Activated T-cell treated with anti-CD3 and anti-CD28 coated beads for 24 hours (primary cell): ENCODE measurements around the gene NELL2.
"Not testable (repeated sequence)": the region's sequence is repeated elsewhere in the genome, so short reads cannot be mapped to it uniquely, and the experiment has no call there.

Experiments used
- DNase-seq: peaks from one replicate; pipeline ENCODE4 v3.0.0-alpha.2; 2020; ENCODE audit warnings: low read depth

NELL2 gene

GRCh38 chr12:44847888-44848702 lies 28.0 kb downstream of the NELL2 start:
- peak; percentile 46 for DNase-seq

GRCh38 chr12:44847403-44847802 lies 28.7 kb downstream of the NELL2 start:
- DNase-seq = no peak

GRCh38 chr12:44846826-44847225 lies 29.3 kb downstream of the NELL2 start:
- no peak for DNase-seq

- no peak for DNase-seq
Observed at GRCh38 chr12:44842669-44843068, 33.4 kb downstream of the NELL2 start.

GRCh38 chr12:44839785-44840184 lies 36.3 kb downstream of the NELL2 start:
- no peak for DNase-seq

- no peak for DNase-seq
Observed at GRCh38 chr12:44837114-44837755, 38.9 kb downstream of the NELL2 start.

GRCh38 chr12:44835641-44836379 lies 40.3 kb downstream of the NELL2 start:
- DNase-seq = no peak

GRCh38 chr12:44834996-44835395 lies 41.1 kb downstream of the NELL2 start:
- DNase-seq = not testable (repeated sequence)

- no peak for DNase-seq
Observed at GRCh38 chr12:44833561-44833960, 42.6 kb downstream of the NELL2 start.

GRCh38 chr12:44830566-44831055 lies 45.5 kb downstream of the NELL2 start:
- DNase-seq = no peak

- no peak for DNase-seq
Observed at GRCh38 chr12:44829045-44829444, 47.1 kb downstream of the NELL2 start.

- DNase-seq = no peak
Observed at GRCh38 chr12:44827832-44828438, 48.2 kb downstream of the NELL2 start.

GRCh38 chr12:44821702-44822101 lies 54.4 kb downstream of the NELL2 start:
- not testable (repeated sequence) for DNase-seq

GRCh38 chr12:44819884-44820283 lies 56.2 kb downstream of the NELL2 start:
- no peak for DNase-seq

- DNase-seq = no peak
Observed at GRCh38 chr12:44817687-44818086, 58.4 kb downstream of the NELL2 start.

- DNase-seq = no peak
Observed at GRCh38 chr12:44816446-44817017, 59.6 kb downstream of the NELL2 start.

GRCh38 chr12:44812062-44812461 lies 64.1 kb downstream of the NELL2 start:
- DNase-seq = peak; percentile 31

- DNase-seq = no peak
Observed at GRCh38 chr12:44804068-44804467, 72.0 kb downstream of the NELL2 start.

- DNase-seq = no peak
Observed at GRCh38 chr12:44795970-44796369, 80.1 kb downstream of the NELL2 start.

- DNase-seq = no peak
Observed at GRCh38 chr12:44788731-44789130, 87.4 kb downstream of the NELL2 start.

GRCh38 chr12:44780221-44780790 lies 95.8 kb downstream of the NELL2 start:
- no peak for DNase-seq

- no peak for DNase-seq
Observed at GRCh38 chr12:44779766-44780165, 96.3 kb downstream of the NELL2 start.
